Colonic mucosa (tissue), 4 donors: ENCODE measurements around the gene USP25. TPM values are rescaled to one million over a fixed set of nuclear protein-coding genes. Genes with fewer than 3 reads are reported as not detected.

Experiments used
- DNase-seq: peaks from one replicate; pipeline ENCODE4 v3.0.0-alpha.2; 2020
- H3K27ac ChIP-seq: fragments of 200-600 bp; one replicate; pipeline ENCODE4 v1.8.0; 2021
- H3K27me3 ChIP-seq: fragments of 200-600 bp; one replicate; pipeline ENCODE4 v1.8.0; 2021
- H3K36me3 ChIP-seq: fragments of 200-600 bp; one replicate; pipeline ENCODE4 v1.8.0; 2021
- H3K4me1 ChIP-seq: fragments of 200-600 bp; one replicate; pipeline ENCODE4 v1.8.0; 2021; ENCODE audit warnings: mild to moderate bottlenecking
- H3K4me3 ChIP-seq: fragments of 200-600 bp; one replicate; pipeline ENCODE4 v1.8.0; 2021
- H3K9ac ChIP-seq, 2 donors: one replicate each; pipeline ENCODE4 v1.7.0; 2013; ENCODE audit warnings: control low read depth in 2 of 2, low read depth in 2 of 2, low read length in 2 of 2
- H3K9me3 ChIP-seq: fragments of 200-600 bp; one replicate; pipeline ENCODE4 v1.8.0; 2021
- intact Hi-C: fragments of 100-400 bp; cut with DNase I; formaldehyde crosslinking; loops from one replicate; pipeline ENCODE4 v1.14.1; 2022
- total RNA-seq, 2 donors: library from RNA; stranded (reverse); fragmentation: NEBNext Ultra II Directional in 1 of 2; extraction: Animal tissue kit (Norgen Biotek cat#: 25700) in 1 of 2; gene quantifications; one replicate each; pipeline ENCODE4 v1.2.1, GENCODE V29; 2021
- TF ChIP-seq, protein P1 (sequence below): fragments of 200-600 bp; IDR thresholded peaks from one replicate; pipeline ENCODE4 v1.8.0; 2022; ENCODE audit warnings: antibody characterized with exemption, mild to moderate bottlenecking
- donor health status: healthy.
- donor health status: DM: no; HTN: no; CAD: no.
- donor health status: DM: no; HTN: no; CAD: no.

USP25 gene
- total RNA-seq, 2 donors from 2014 or later: 30.5 to 46.7 TPM

- TF ChIP-seq, protein P1, sequence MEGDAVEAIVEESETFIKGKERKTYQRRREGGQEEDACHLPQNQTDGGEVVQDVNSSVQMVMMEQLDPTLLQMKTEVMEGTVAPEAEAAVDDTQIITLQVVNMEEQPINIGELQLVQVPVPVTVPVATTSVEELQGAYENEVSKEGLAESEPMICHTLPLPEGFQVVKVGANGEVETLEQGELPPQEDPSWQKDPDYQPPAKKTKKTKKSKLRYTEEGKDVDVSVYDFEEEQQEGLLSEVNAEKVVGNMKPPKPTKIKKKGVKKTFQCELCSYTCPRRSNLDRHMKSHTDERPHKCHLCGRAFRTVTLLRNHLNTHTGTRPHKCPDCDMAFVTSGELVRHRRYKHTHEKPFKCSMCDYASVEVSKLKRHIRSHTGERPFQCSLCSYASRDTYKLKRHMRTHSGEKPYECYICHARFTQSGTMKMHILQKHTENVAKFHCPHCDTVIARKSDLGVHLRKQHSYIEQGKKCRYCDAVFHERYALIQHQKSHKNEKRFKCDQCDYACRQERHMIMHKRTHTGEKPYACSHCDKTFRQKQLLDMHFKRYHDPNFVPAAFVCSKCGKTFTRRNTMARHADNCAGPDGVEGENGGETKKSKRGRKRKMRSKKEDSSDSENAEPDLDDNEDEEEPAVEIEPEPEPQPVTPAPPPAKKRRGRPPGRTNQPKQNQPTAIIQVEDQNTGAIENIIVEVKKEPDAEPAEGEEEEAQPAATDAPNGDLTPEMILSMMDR: no peak
- no peak overlapping the region for H3K27ac ChIP-seq
- H3K4me1 ChIP-seq: peaks cover 3% of the 10 kb centered on the region
- no peaks in the 10 kb centered on the region for H3K9me3 ChIP-seq
- no peak overlapping the region for H3K4me3 ChIP-seq
- intact Hi-C loops: no loop called here
- H3K27me3 ChIP-seq: no peaks in the 10 kb centered on the region
- H3K9ac ChIP-seq: no peak overlapping the region
- H3K36me3 ChIP-seq: no peaks in the 10 kb centered on the region
- no peak for DNase-seq
These were observed 63.9 kb downstream of the USP25 start for GRCh38 chr21:15793550-15794235.

DNA sequence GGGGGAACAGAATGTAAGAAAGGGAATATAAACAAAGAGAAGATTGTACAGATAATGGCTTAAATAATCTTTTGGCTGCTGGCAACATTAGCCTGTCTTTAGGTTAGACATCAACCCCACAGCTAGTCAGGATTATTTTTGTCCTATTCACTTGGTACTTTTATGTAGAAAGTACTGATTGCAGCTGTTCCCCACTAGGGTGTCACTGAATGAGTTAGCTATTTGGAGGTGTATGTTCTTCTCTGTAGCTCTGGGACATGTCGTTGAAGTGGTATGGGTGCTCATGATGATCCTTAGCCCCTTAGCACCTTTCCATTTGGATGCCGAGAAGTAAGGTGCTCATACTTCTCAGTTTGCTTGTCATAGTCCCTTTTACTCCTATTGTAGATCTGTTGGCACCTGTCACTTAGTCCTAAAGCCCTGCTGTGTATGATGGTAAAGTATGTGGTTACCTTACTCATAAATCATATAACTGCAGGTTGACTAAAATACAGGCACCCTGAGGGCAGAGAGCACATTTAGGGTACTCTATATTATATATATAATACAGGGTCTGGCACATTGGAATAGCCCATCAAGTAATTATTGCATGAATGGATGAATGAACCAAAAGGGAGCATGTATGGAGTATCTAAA, 64.6 kb downstream of the USP25 start:
- DNase-seq: no peak
- H3K4me3 ChIP-seq: no peak overlapping the region
- H3K9me3 ChIP-seq: no peaks in the 10 kb centered on the region
- no peaks in the 10 kb centered on the region for H3K36me3 ChIP-seq
- no peaks in the 10 kb centered on the region for H3K27me3 ChIP-seq
- H3K4me1 ChIP-seq: peaks cover 3% of the 10 kb centered on the region
- intact Hi-C loops: no loop called here
- no peak overlapping the region for H3K9ac ChIP-seq
- no peak overlapping the region for H3K27ac ChIP-seq
- TF ChIP-seq, protein P1: no peak

GRCh38 chr21:15795533-15795932, 65.8 kb downstream of the USP25 start:
- Histone ChIP-seq H3K36me3 (no peaks in the 10 kb centered on the region), H3K9me3 (no peaks in the 10 kb centered on the region), H3K27ac (no peak overlapping the region), H3K4me3 (no peak overlapping the region), H3K4me1 (peaks cover 3% of the 10 kb centered on the region), H3K27me3 (no peaks in the 10 kb centered on the region), H3K9ac (no peak overlapping the region)
- TF ChIP-seq, protein P1: no peak
- DNase-seq: no peak
- intact Hi-C loops: no loop called here

- H3K4me1 ChIP-seq: peaks cover 3% of the 10 kb centered on the region
- H3K9ac ChIP-seq: no peak overlapping the region
- no peaks in the 10 kb centered on the region for H3K9me3 ChIP-seq
- no peak overlapping the region for H3K27ac ChIP-seq
- H3K27me3 ChIP-seq: no peaks in the 10 kb centered on the region
- TF ChIP-seq, protein P1: no peak
- intact Hi-C loops: no loop called here
- no peak for DNase-seq
- H3K36me3 ChIP-seq: no peaks in the 10 kb centered on the region
- H3K4me3 ChIP-seq: no peak overlapping the region
These were observed 68.0 kb downstream of the USP25 start for GRCh38 chr21:15797577-15798363.

- no peak overlapping the region for H3K27ac ChIP-seq
- no peaks in the 10 kb centered on the region for H3K27me3 ChIP-seq
- no peaks in the 10 kb centered on the region for H3K36me3 ChIP-seq
- TF ChIP-seq, protein P1: no peak
- DNase-seq: no peak
- H3K4me3 ChIP-seq: no peak overlapping the region
- no peaks in the 10 kb centered on the region for H3K9me3 ChIP-seq
- H3K4me1 ChIP-seq: peaks cover 3% of the 10 kb centered on the region
- no peak overlapping the region for H3K9ac ChIP-seq
- intact Hi-C loops: no loop called here
These were observed 71.6 kb downstream of the USP25 start for GRCh38 chr21:15801352-15801863.
